ENCODE results near the gene CCN6.
"Not testable (repeated sequence)": the region's sequence is repeated elsewhere in the genome, so short reads cannot be mapped to it uniquely, and the experiment has no call there.

Gene CCN6

GRCh38 chr6:112054555-112055190, 769 bp downstream of the CCN6 start:
- no peak for DNase-seq

- DNase-seq = no peak
Measured at GRCh38 chr6:112058243-112059032, 4.5 kb downstream of the CCN6 start.

- no peak for DNase-seq
Measured at GRCh38 chr6:112061605-112062004, 7.7 kb downstream of the CCN6 start.

- no peak for DNase-seq
Measured at GRCh38 chr6:112062966-112063365, 9.1 kb downstream of the CCN6 start.

GRCh38 chr6:112065426-112065986, 11.6 kb downstream of the CCN6 start:
- no peak for DNase-seq

GRCh38 chr6:112066606-112067005, 12.7 kb downstream of the CCN6 start:
- DNase-seq = no peak

GRCh38 chr6:112081569-112081968, 27.7 kb downstream of the CCN6 start:
- no peak for DNase-seq

- DNase-seq = no peak
Measured at GRCh38 chr6:112085286-112086065, 31.6 kb downstream of the CCN6 start.

GRCh38 chr6:112086744-112087135, 32.8 kb downstream of the CCN6 start:
- no peak for DNase-seq

- peak; percentile 95 for DNase-seq
Measured at GRCh38 chr6:112087136-112087911, 33.4 kb downstream of the CCN6 start, which contains the start of the genes FAM229B and TUBE1. TSS of gene FAM229B (plus strand) at chr6:112087591. CDS start at chr6:112099284, 11,693 bp downstream. TSS of gene TUBE1 (minus strand) at chr6:112087482. CDS start at chr6:112087434, 48 bp downstream.

- DNase-seq = no peak
Measured at GRCh38 chr6:112087916-112088315, 34.0 kb downstream of the CCN6 start.

GRCh38 chr6:112096901-112097300, 43.0 kb downstream of the CCN6 start:
- no peak for DNase-seq

- DNase-seq = no peak
Measured at GRCh38 chr6:112100561-112100960, 46.7 kb downstream of the CCN6 start.

GRCh38 chr6:112106026-112106425, 52.1 kb downstream of the CCN6 start:
- not testable (repeated sequence) for DNase-seq

GRCh38 chr6:112106562-112106961, 52.7 kb downstream of the CCN6 start:
- DNase-seq = no peak

- DNase-seq = no peak
Measured at GRCh38 chr6:112109262-112109661, 55.4 kb downstream of the CCN6 start.

GRCh38 chr6:112113431-112113830, 59.5 kb downstream of the CCN6 start:
- no peak for DNase-seq

- DNase-seq = no peak
Measured at GRCh38 chr6:112113918-112114317, 60.0 kb downstream of the CCN6 start.

GRCh38 chr6:112114577-112115223, 60.8 kb downstream of the CCN6 start:
- DNase-seq = no peak

GRCh38 chr6:112116221-112116620, 62.3 kb downstream of the CCN6 start:
- DNase-seq = no peak

- no peak for DNase-seq
Measured at GRCh38 chr6:112117554-112117953, 63.6 kb downstream of the CCN6 start.

- DNase-seq = no peak
Measured at GRCh38 chr6:112118034-112118433, 64.1 kb downstream of the CCN6 start.
